Liver (tissue), 9 donors: ENCODE results near the gene MED6. TPM values are rescaled to one million over a fixed set of nuclear protein-coding genes. Genes with fewer than 3 reads are reported as not detected.

Experiments
- DNase-seq: peaks from one replicate; pipeline ENCODE4 v3.0.0-alpha.2; 2017; ENCODE audit warnings: low spot score
- H3K27ac ChIP-seq, 2 donors: one replicate each; pipeline ENCODE4 v1.7.0; 2013; ENCODE audit warnings: inconsistent platforms in 2 of 2, low read length in 2 of 2, control low read depth in 1 of 2, low read depth in 1 of 2, mild to moderate bottlenecking in 1 of 2
- H3K27me3 ChIP-seq, 4 donors: one replicate each; pipeline versions ENCODE4 v1.6.1 to v1.7.0; 2013; ENCODE audit warnings: low read length in 3 of 4, inconsistent platforms in 1 of 4, mild to moderate bottlenecking in 1 of 4, moderate library complexity in 1 of 4; ENCODE audit not compliant: control insufficient read depth in 4 of 4, insufficient read depth in 4 of 4
- H3K36me3 ChIP-seq, 4 donors: one replicate each; pipeline versions ENCODE4 v1.6.1 to v1.7.0; 2013; ENCODE audit warnings: low read length in 3 of 4, mild to moderate bottlenecking in 3 of 4, low read depth in 1 of 4, moderate library complexity in 1 of 4; ENCODE audit not compliant: control insufficient read depth in 4 of 4, insufficient read depth in 3 of 4
- H3K4me1 ChIP-seq, 4 donors: one replicate each; pipeline versions ENCODE4 v1.6.1 to v1.7.0; 2013; ENCODE audit warnings: low read length in 3 of 4, mild to moderate bottlenecking in 3 of 4, moderate library complexity in 1 of 4; ENCODE audit not compliant: control insufficient read depth in 4 of 4, insufficient read depth in 4 of 4
- H3K4me3 ChIP-seq, 3 donors: one replicate each; pipeline versions ENCODE4 v1.6.1 to v1.7.0; 2013; ENCODE audit warnings: low read length in 3 of 3, control low read depth in 1 of 3, low read depth in 1 of 3, mild to moderate bottlenecking in 1 of 3
- H3K9ac ChIP-seq, 2 donors: one replicate each; pipeline ENCODE4 v1.7.0; 2013; ENCODE audit warnings: low read length in 2 of 2, mild to moderate bottlenecking in 2 of 2, moderate library complexity in 2 of 2, control low read depth in 1 of 2, low read depth in 1 of 2
- H3K9me3 ChIP-seq, 4 donors: one replicate each; pipeline versions ENCODE4 v1.6.1 to v1.7.0; 2013; ENCODE audit warnings: low read length in 3 of 4; ENCODE audit not compliant: control insufficient read depth in 4 of 4
- ATF3 ChIP-seq: IDR thresholded peaks from 2 replicates; pipeline ENCODE4 v1.6.1; 2016; ENCODE audit warnings: antibody characterized with exemption
- CTCF ChIP-seq: fragments of 150-350 bp; IDR thresholded peaks from 2 replicates; pipeline ENCODE4 v1.5.1; 2017; ENCODE audit warnings: improper control_type of control experiment, low read depth, low read length; ENCODE audit not compliant: missing input control
- EGR1 ChIP-seq, 2 donors: IDR thresholded peaks; 2 replicates each; pipeline ENCODE4 v1.6.1; 2016 to 2018; ENCODE audit warnings: antibody characterized with exemption in 2 of 2, low read depth in 2 of 2
- FOXA1 ChIP-seq: IDR thresholded peaks from 2 replicates; pipeline ENCODE4 v1.6.1; 2016; ENCODE audit warnings: antibody characterized with exemption
- FOXA2 ChIP-seq: IDR thresholded peaks from 2 replicates; pipeline ENCODE4 v1.6.1; 2016; ENCODE audit warnings: antibody characterized with exemption
- GABPA ChIP-seq, 2 donors: IDR thresholded peaks in 1 of 2; conservative IDR thresholded peaks in 1 of 2; 2 replicates each; pipeline ENCODE4 v1.6.1; 2016; ENCODE audit warnings: antibody characterized with exemption in 2 of 2, mild to moderate bottlenecking in 1 of 2, moderate library complexity in 1 of 2
- HNF4A ChIP-seq, 2 donors: conservative IDR thresholded peaks; 2 replicates each; pipeline ENCODE4 v1.6.1; 2016; ENCODE audit warnings: antibody characterized with exemption in 2 of 2, mild to moderate bottlenecking in 2 of 2
- HNF4G ChIP-seq: IDR thresholded peaks from 2 replicates; pipeline ENCODE4 v1.6.1; 2016; ENCODE audit warnings: antibody characterized with exemption
- JUND ChIP-seq, 2 donors: IDR thresholded peaks; 2 replicates each; pipeline ENCODE4 v1.6.1; 2016; ENCODE audit warnings: antibody characterized with exemption in 2 of 2
- MAX ChIP-seq: IDR thresholded peaks from 2 replicates; pipeline ENCODE4 v1.6.1; 2016; ENCODE audit warnings: antibody characterized with exemption
- NR2F2 ChIP-seq: IDR thresholded peaks from 2 replicates; pipeline ENCODE4 v1.6.1; 2016; ENCODE audit warnings: antibody characterized with exemption
- RAD21 ChIP-seq, 2 donors: IDR thresholded peaks; 2 replicates each; pipeline ENCODE4 v1.6.1; 2016; ENCODE audit warnings: antibody characterized with exemption in 2 of 2, mild to moderate bottlenecking in 2 of 2
- REST ChIP-seq: IDR thresholded peaks from 2 replicates; pipeline ENCODE4 v1.6.1; 2016; ENCODE audit warnings: antibody characterized with exemption, mild to moderate bottlenecking
- RXRA ChIP-seq, 2 donors: IDR thresholded peaks; 2 replicates each; pipeline ENCODE4 v1.6.1; 2017 to 2018; ENCODE audit warnings: antibody characterized with exemption in 2 of 2, mild to moderate bottlenecking in 1 of 2
- SP1 ChIP-seq: IDR thresholded peaks from 2 replicates; pipeline ENCODE4 v1.6.1; 2018; ENCODE audit warnings: antibody characterized with exemption, mild to moderate bottlenecking
- TAF1 ChIP-seq: conservative IDR thresholded peaks from 2 replicates; pipeline ENCODE4 v1.6.1; 2016; ENCODE audit warnings: antibody characterized with exemption, mild to moderate bottlenecking
- YY1 ChIP-seq: IDR thresholded peaks from 2 replicates; pipeline ENCODE4 v1.6.1; 2016; ENCODE audit warnings: antibody characterized with exemption, mild to moderate bottlenecking
- ZBTB33 ChIP-seq: IDR thresholded peaks from 2 replicates; pipeline ENCODE4 v1.6.1; 2016; ENCODE audit warnings: antibody characterized with exemption
- WGBS: extraction: QIAGEN DNeasy Blood & Tissue Kit; methylation state at CpG from one replicate; pipeline ENCODE4 v1.1.7; 2013; 5-methylcytosine and 5-hydroxymethylcytosine counted together
- polyA plus RNA-seq, 2 donors: library from polyadenylated mRNA; stranded (reverse) in 1 of 2; unstranded in 1 of 2; fragments of 200-250 nt in 1 of 2; fragments of >200 nt in 1 of 2; fragmentation: Nextera tagmentation in 1 of 2; extraction: Ambion mirVana in 1 of 2; gene quantifications; one replicate each; pipeline versions ENCODE4 v1.2.1 to v1.2.3, GENCODE V29; 2013 to 2015
- total RNA-seq, 2 donors: library from RNA; depleted of rRNA; stranded (reverse); fragments of >200 nt; gene quantifications; one replicate each; pipeline ENCODE4 v1.2.3, GENCODE V29; 2014
- donor health status: healthy.
- donor health status: healthy.
- donor health status: healthy.
- donor health status: healthy.
- donor health status: healthy.

Gene MED6
- total and polyA plus RNA-seq, 4 donors = 10.4 to 21.3 (median 15.2) TPM

- DNase-seq = no peak
- Histone ChIP-seq H3K4me3 (peak overlapping the region; percentile 7 to 87 (median 37)), H3K4me1 (peaks cover 3 to 15% (median 11%) of the 10 kb centered on the region in 4 donors), H3K27ac (no peak overlapping the region), H3K9ac (no peak overlapping the region), H3K9me3 (peaks cover 0 to 3% (median 0%) of the 10 kb centered on the region in 4 donors), H3K27me3 (peaks cover 0 to 5% (median 0%) of the 10 kb centered on the region in 4 donors), H3K36me3 (no peaks in the 10 kb centered on the region)
- TF ChIP-seq JUND (IDR thresholded peaks at IDR 0.05) (no peak), NR2F2 (no peak), GABPA (IDR thresholded peaks at IDR 0.05 in 1 of 2, conservative IDR thresholded peaks at IDR 0.05 in 1 of 2) (no peak), FOXA2 (no peak), YY1 (no peak), TAF1 (no peak)
- WGBS = 2% methylated on average over 28 of the region's 28 CpGs
These were observed 40.6 kb upstream of the MED6 start for GRCh38 chr14:70640938-70641547.

GRCh38 chr14:70638416-70638815 is 38.0 kb upstream of the MED6 start:
- H3K27ac ChIP-seq = no peak overlapping the region
- TF ChIP-seq GABPA (IDR thresholded peaks at IDR 0.05 in 1 of 2, conservative IDR thresholded peaks at IDR 0.05 in 1 of 2) (no peak), SP1 (no peak), RAD21 (IDR thresholded peaks at IDR 0.05) (no peak), TAF1 (no peak), MAX (no peak), CTCF (no peak), HNF4G (no peak), ZBTB33 (no peak), FOXA1 (no peak), RXRA (IDR thresholded peaks at IDR 0.05) (no peak), ATF3 (no peak), FOXA2 (no peak), EGR1 (IDR thresholded peaks at IDR 0.05; ENCODE audit: low read depth in 2 of 2) (no peak), NR2F2 (no peak), HNF4A (conservative IDR thresholded peaks at IDR 0.05) (no peak), YY1 (no peak), JUND (IDR thresholded peaks at IDR 0.05) (no peak), REST (no peak)
- peaks cover 3 to 15% (median 11%) of the 10 kb centered on the region in 4 donors for H3K4me1 ChIP-seq
- H3K9me3 ChIP-seq = peaks cover 0 to 9% (median 0%) of the 10 kb centered on the region in 4 donors
- 75% methylated on average over 2 of the region's 2 CpGs for WGBS
- no peak overlapping the region for H3K9ac ChIP-seq
- H3K4me3 ChIP-seq = no peak overlapping the region
- DNase-seq = no peak
- H3K27me3 ChIP-seq = peaks cover 0 to 5% (median 0%) of the 10 kb centered on the region in 4 donors
- H3K36me3 ChIP-seq = no peaks in the 10 kb centered on the region
